ENCODE data around the gene CPSF6.

GRCh38 chr12:69239922-69240630 lies 707 bp downstream of the CPSF6 start:
- TF ChIP-seq REST (IDR thresholded peaks at IDR 0.05; ENCODE audit: insufficient read depth in 1 of 2, low read depth in 2 of 2, low read length in 2 of 2) (no peak), POLR2AphosphoS5 (IDR thresholded peaks at IDR 0.05; ENCODE audit: low read depth, low read length) (no peak), SIN3A (IDR thresholded peaks at IDR 0.05; ENCODE audit: borderline replicate concordance, insufficient read depth, low read length) (no peak)
